CD14-positive monocyte (primary cell): ENCODE measurements around the gene AGR3. TPM values are rescaled to one million over a fixed set of nuclear protein-coding genes. Genes with fewer than 3 reads are reported as not detected.
A peak's percentile ranks its signal among the peaks of the same experiment; 100 is the strongest.

Experiments used
- DNase-seq, 3 donors: peaks; one replicate each; pipeline ENCODE4 v3.0.0-alpha.2; 2011 to 2022
- H2AFZ ChIP-seq: 2 replicates; pipeline ENCODE4 v1.6.0; 2012; ENCODE audit warnings: mild to moderate bottlenecking, low read depth, low read length, inconsistent platforms; ENCODE audit not compliant: insufficient read depth, poor library complexity, severe bottlenecking
- H3K27ac ChIP-seq, 2 donors: 1 replicate in 1 of 2; 2 replicates in 1 of 2; pipeline ENCODE4 v1.5.1; 2012 to 2013; ENCODE audit warnings: low read length in 2 of 2, control low read depth in 1 of 2, inconsistent platforms in 1 of 2, low read depth in 1 of 2, mild to moderate bottlenecking in 1 of 2
- H3K27me3 ChIP-seq, 2 donors: one replicate each; pipeline versions ENCODE4 v1.6.0 to v1.6.1; 2011 to 2013; ENCODE audit warnings: low read length in 2 of 2; ENCODE audit not compliant: control insufficient read depth in 2 of 2, insufficient read depth in 2 of 2
- H3K36me3 ChIP-seq, 2 donors: replicated peaks in 1 of 2; 1 replicate in 1 of 2; 2 replicates in 1 of 2; pipeline versions ENCODE4 v1.5.1 to v1.6.1; 2012 to 2013; ENCODE audit warnings: low read length in 2 of 2, control low read depth in 1 of 2, inconsistent platforms in 1 of 2, mild to moderate bottlenecking in 1 of 2; ENCODE audit not compliant: insufficient read depth in 2 of 2, control insufficient read depth in 1 of 2
- H3K4me1 ChIP-seq, 2 donors: 1 replicate in 1 of 2; 2 replicates in 1 of 2; pipeline versions ENCODE4 v1.5.1 to v1.6.1; 2012 to 2013; ENCODE audit warnings: low read length in 2 of 2, control low read depth in 1 of 2, inconsistent platforms in 1 of 2, mild to moderate bottlenecking in 1 of 2, moderate library complexity in 1 of 2; ENCODE audit not compliant: insufficient read depth in 2 of 2, control insufficient read depth in 1 of 2
- H3K4me2 ChIP-seq: replicated peaks from 2 replicates; pipeline ENCODE3; 2012; ENCODE audit warnings: low read length, moderate library complexity, mild to moderate bottlenecking; ENCODE audit not compliant: poor library complexity, severe bottlenecking; ENCODE audit errors: extremely low read depth
- H3K4me3 ChIP-seq, 3 experiments: fragments of 200-600 bp in 1 of 3; sonication (generic) in 1 of 3; replicated peaks in 1 of 3; 1 replicate in 2 of 3; 2 replicates in 1 of 3; pipeline ENCODE4 v1.5.1; 2011 to 2013; ENCODE audit warnings: low read length in 3 of 3, mild to moderate bottlenecking in 3 of 3, control low read depth in 2 of 3, low read depth in 2 of 3, inconsistent platforms in 1 of 3, moderate library complexity in 1 of 3
- H3K79me2 ChIP-seq: 2 replicates; pipeline ENCODE4 v1.6.0; 2012; ENCODE audit warnings: mild to moderate bottlenecking, control low read depth, inconsistent platforms, low read length, moderate library complexity; ENCODE audit not compliant: insufficient read depth
- H3K9ac ChIP-seq: 2 replicates; pipeline ENCODE4 v1.6.0; 2017; ENCODE audit warnings: low read length, mild to moderate bottlenecking; ENCODE audit not compliant: insufficient read depth, poor library complexity, severe bottlenecking
- H3K9me3 ChIP-seq, 2 donors: replicated peaks in 1 of 2; 1 replicate in 1 of 2; 2 replicates in 1 of 2; pipeline versions ENCODE4 v1.5.1 to v1.6.1; 2012 to 2013; ENCODE audit warnings: low read length in 2 of 2, control low read depth in 1 of 2; ENCODE audit not compliant: control insufficient read depth in 1 of 2, insufficient read depth in 1 of 2
- H4K20me1 ChIP-seq: 2 replicates; pipeline ENCODE4 v1.6.0; 2012; ENCODE audit warnings: mild to moderate bottlenecking, low read length, control low read depth, moderate library complexity; ENCODE audit not compliant: insufficient read depth
- H3K27ac Mint-ChIP-seq, 7 donors: one replicate each; pipeline ENCODE4 v1.8.0; 2020; ENCODE audit warnings: mild to moderate bottlenecking in 7 of 7, mixed read lengths in 7 of 7, moderate library complexity in 6 of 7, inconsistent platforms in 2 of 7
- H3K27me3 Mint-ChIP-seq, 3 donors: one replicate each; pipeline ENCODE4 v1.8.0; 2021 to 2022; ENCODE audit warnings: low read depth in 3 of 3, mild to moderate bottlenecking in 3 of 3, mixed read lengths in 3 of 3, moderate library complexity in 3 of 3, inconsistent platforms in 1 of 3
- H3K36me3 Mint-ChIP-seq, 2 donors: one replicate each; pipeline ENCODE4 v1.8.0; 2020; ENCODE audit warnings: mixed read lengths in 2 of 2, inconsistent platforms in 1 of 2, mild to moderate bottlenecking in 1 of 2
- H3K4me1 Mint-ChIP-seq: one replicate; pipeline ENCODE4 v1.8.0; 2020; ENCODE audit warnings: mild to moderate bottlenecking, mixed read lengths
- H3K4me3 Mint-ChIP-seq, 2 donors: one replicate each; pipeline ENCODE4 v1.8.0; 2020; ENCODE audit warnings: mild to moderate bottlenecking in 2 of 2, mixed read lengths in 2 of 2, moderate library complexity in 1 of 2
- H3K9me3 Mint-ChIP-seq, 7 donors: one replicate each; pipeline ENCODE4 v1.8.0; 2020 to 2022; ENCODE audit warnings: mixed read lengths in 7 of 7, mild to moderate bottlenecking in 6 of 7, moderate library complexity in 6 of 7, inconsistent platforms in 2 of 7
- WGBS: methylation state at CpG from one replicate; pipeline ENCODE4 v1.1.5; 2013; ENCODE audit warnings: missing lambda C conversion rate; ENCODE audit not compliant: insufficient coverage; 5-methylcytosine and 5-hydroxymethylcytosine counted together
- intact Hi-C, 2 donors: fragments of 100-400 bp; cut with micrococcal nuclease; formaldehyde crosslinking; loops; one replicate each; pipeline versions ENCODE4 v1.15.0 to v1.15.1; 2023
- polyA plus RNA-seq, 3 donors: library from polyadenylated mRNA; depleted of rRNA in 1 of 3; unstranded in 2 of 3; stranded (reverse) in 1 of 3; fragments of 300-500 nt in 2 of 3; fragments of >200 nt in 1 of 3; fragmentation: Illumina TruSeq in 2 of 3; gene quantifications; 1 replicate in 2 of 3; 2 replicates in 1 of 3; pipeline ENCODE4 v1.2.3, GENCODE V29; 2012 to 2021
- TF ChIP-seq, protein P1 (sequence below): fragments of 200-600 bp; IDR thresholded peaks from one replicate; pipeline ENCODE4 v1.8.0; 2022; ENCODE audit warnings: antibody characterized with exemption, mild to moderate bottlenecking

AGR3 gene
- polyA plus RNA-seq, 3 donors: not detected

DNA sequence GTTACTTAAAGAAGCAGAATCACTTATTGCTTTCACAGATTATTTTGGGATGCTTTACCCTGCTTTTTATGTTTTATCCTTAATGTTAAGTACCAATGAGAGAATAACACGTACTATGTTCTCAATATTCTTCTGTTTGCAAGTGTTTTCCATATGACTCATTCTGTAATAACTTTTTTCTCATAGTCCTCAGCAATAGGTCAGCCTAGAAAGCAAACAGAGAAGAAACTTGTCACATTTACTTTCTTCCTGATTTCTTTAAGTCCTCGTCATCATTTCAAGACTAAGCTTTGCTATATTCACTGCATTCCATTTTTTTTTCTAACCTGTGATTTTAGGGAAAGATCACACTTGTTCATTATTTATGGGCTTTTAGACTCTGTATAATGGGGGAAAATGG is 70.2 kb downstream of the AGR3 start:
- no peak overlapping the region for H2AFZ ChIP-seq
- H3K27ac ChIP-seq: no peak overlapping the region
- peaks cover 18 to 32% of the 10 kb centered on the region in 2 donors for H3K4me1 ChIP-seq
- peak in 2 of 3 donors; percentile 10 to 50 for DNase-seq
- WGBS: no CpG with 5 or more reads among the region's 2 CpGs
- no peak overlapping the region for H3K4me3 ChIP-seq
- intact Hi-C loops: no loop called here
- no peak overlapping the region for H3K4me2 ChIP-seq
- H3K9me3 ChIP-seq: no peaks in the 10 kb centered on the region
- H3K9me3 Mint-ChIP-seq: no peaks in the 10 kb centered on the region
- H3K27me3 Mint-ChIP-seq: no peaks in the 10 kb centered on the region
- H3K27ac Mint-ChIP-seq: peak overlapping the region in 1 of 7 donors; percentile 46
- no peak overlapping the region for H3K9ac ChIP-seq
- H3K36me3 ChIP-seq: no peaks in the 10 kb centered on the region
- TF ChIP-seq, protein P1, sequence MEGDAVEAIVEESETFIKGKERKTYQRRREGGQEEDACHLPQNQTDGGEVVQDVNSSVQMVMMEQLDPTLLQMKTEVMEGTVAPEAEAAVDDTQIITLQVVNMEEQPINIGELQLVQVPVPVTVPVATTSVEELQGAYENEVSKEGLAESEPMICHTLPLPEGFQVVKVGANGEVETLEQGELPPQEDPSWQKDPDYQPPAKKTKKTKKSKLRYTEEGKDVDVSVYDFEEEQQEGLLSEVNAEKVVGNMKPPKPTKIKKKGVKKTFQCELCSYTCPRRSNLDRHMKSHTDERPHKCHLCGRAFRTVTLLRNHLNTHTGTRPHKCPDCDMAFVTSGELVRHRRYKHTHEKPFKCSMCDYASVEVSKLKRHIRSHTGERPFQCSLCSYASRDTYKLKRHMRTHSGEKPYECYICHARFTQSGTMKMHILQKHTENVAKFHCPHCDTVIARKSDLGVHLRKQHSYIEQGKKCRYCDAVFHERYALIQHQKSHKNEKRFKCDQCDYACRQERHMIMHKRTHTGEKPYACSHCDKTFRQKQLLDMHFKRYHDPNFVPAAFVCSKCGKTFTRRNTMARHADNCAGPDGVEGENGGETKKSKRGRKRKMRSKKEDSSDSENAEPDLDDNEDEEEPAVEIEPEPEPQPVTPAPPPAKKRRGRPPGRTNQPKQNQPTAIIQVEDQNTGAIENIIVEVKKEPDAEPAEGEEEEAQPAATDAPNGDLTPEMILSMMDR: no peak
- H3K27me3 ChIP-seq: no peaks in the 10 kb centered on the region
- no peaks in the 10 kb centered on the region for H3K79me2 ChIP-seq
- peaks cover 24% of the 10 kb centered on the region for H3K4me1 Mint-ChIP-seq
- no peaks in the 10 kb centered on the region for H4K20me1 ChIP-seq
- H3K4me3 Mint-ChIP-seq: no peak overlapping the region
- no peaks in the 10 kb centered on the region for H3K36me3 Mint-ChIP-seq

DNA sequence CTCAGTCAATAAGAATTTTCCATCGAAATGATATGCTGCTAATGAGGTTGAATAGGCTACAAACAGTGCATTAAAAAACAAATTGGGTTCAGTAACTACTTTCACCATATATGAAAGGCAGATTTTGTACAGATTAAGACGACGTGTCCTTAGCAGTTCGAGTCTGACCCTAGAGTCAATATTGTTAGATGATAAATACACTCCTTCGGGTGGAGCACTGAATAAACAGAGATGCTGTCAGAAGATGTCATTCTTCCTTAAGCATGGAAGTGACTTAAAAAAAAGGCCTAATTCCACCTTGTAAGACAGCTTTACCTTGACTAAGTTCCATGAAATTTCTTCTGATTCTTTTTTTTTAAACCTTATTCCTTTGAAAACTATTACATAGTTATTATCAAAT is 71.2 kb downstream of the AGR3 start:
- H3K27me3 Mint-ChIP-seq: no peaks in the 10 kb centered on the region
- H3K4me2 ChIP-seq: no peak overlapping the region
- H3K36me3 Mint-ChIP-seq: no peaks in the 10 kb centered on the region
- H3K9me3 Mint-ChIP-seq: no peaks in the 10 kb centered on the region
- WGBS: 100% methylated on average over 4 of the region's 5 CpGs
- no peak overlapping the region for H3K9ac ChIP-seq
- no peak overlapping the region for H3K4me3 ChIP-seq
- H3K27ac ChIP-seq: no peak overlapping the region
- no peak overlapping the region for H2AFZ ChIP-seq
- peaks cover 14% of the 10 kb centered on the region for H3K4me1 Mint-ChIP-seq
- no peaks in the 10 kb centered on the region for H3K79me2 ChIP-seq
- intact Hi-C loops: no loop called here
- H4K20me1 ChIP-seq: no peaks in the 10 kb centered on the region
- H3K27ac Mint-ChIP-seq: no peak overlapping the region
- no peak overlapping the region for H3K4me3 Mint-ChIP-seq
- H3K4me1 ChIP-seq: peaks cover 8 to 23% of the 10 kb centered on the region in 2 donors
- no peaks in the 10 kb centered on the region for H3K9me3 ChIP-seq
- H3K27me3 ChIP-seq: no peaks in the 10 kb centered on the region
- no peak for DNase-seq
- TF ChIP-seq, protein P1: no peak
- no peaks in the 10 kb centered on the region for H3K36me3 ChIP-seq
